HEK293 (cell line): ENCODE measurements around the gene FBXL7.

ENCODE experiments used
- CTCF ChIA-PET: fragments of 350-600 bp; formaldehyde crosslinking; extraction: SDS; loops from one replicate; lab custom pipeline; 2021; ENCODE audit warnings: antibody characterized with exemption; lab: Yijun Ruan, JAX
- POLR2A ChIA-PET: fragments of 300-600 bp; formaldehyde crosslinking; extraction: SDS; loops from one replicate; lab custom pipeline; 2020; ENCODE audit warnings: antibody characterized with exemption, inconsistent platforms; lab: Yijun Ruan, JAX
- H3K27ac ChIP-seq: fragments of 200-500 bp; sonication (Bioruptor generic); 2 replicates; pipeline ENCODE4 v1.5.1; 2014; ENCODE audit warnings: low read depth, low read length, control low read depth, inconsistent platforms; ENCODE audit errors: extremely low read depth
- H3K36me3 ChIP-seq, 2 experiments: fragments of 200-500 bp in 1 of 2; sonication (Bioruptor generic) in 1 of 2; 1 replicate in 1 of 2; 2 replicates in 1 of 2; pipeline ENCODE4 v1.5.1; 2014 to 2017; ENCODE audit warnings: inconsistent platforms in 2 of 2, low read length in 2 of 2; ENCODE audit not compliant: control insufficient read depth in 2 of 2, insufficient read depth in 1 of 2
- H3K4me1 ChIP-seq: fragments of 200-500 bp; sonication (Bioruptor generic); 2 replicates; pipeline ENCODE4 v1.5.1; 2014; ENCODE audit warnings: mild to moderate bottlenecking, low read length, inconsistent platforms; ENCODE audit not compliant: control insufficient read depth, insufficient read depth
- H3K4me3 ChIP-seq: 2 replicates; pipeline ENCODE4 v1.5.1; 2011; ENCODE audit warnings: low read depth, mild to moderate bottlenecking, control low read depth, low read length, moderate library complexity
- H3K9me3 ChIP-seq: fragments of 200-500 bp; sonication (Bioruptor generic); 2 replicates; pipeline ENCODE4 v1.5.1; 2014; ENCODE audit warnings: low read depth, low read length, inconsistent platforms; ENCODE audit not compliant: control insufficient read depth, insufficient read depth
- ZBTB44 ChIP-seq: fragments of 450-650 bp; IDR thresholded peaks from 2 replicates; pipeline ENCODE4 v1.5.1; 2018; ENCODE audit warnings: missing biosample characterization, mild to moderate bottlenecking, missing genetic modification characterization
- ZBTB48 ChIP-seq: fragments of 450-650 bp; formaldehyde crosslinking; IDR thresholded peaks from 2 replicates; pipeline ENCODE4 v1.5.1; 2016; ENCODE audit warnings: missing biosample characterization, missing genetic modification characterization
- ZEB2 ChIP-seq: fragments of 450-650 bp; formaldehyde crosslinking; IDR thresholded peaks from 2 replicates; pipeline ENCODE4 v1.5.1; 2016; ENCODE audit warnings: missing biosample characterization, missing genetic modification characterization
- ZFP3 ChIP-seq: fragments of 450-650 bp; formaldehyde crosslinking; IDR thresholded peaks from 2 replicates; pipeline ENCODE4 v1.5.1; 2016; ENCODE audit warnings: low read depth, missing biosample characterization, missing genetic modification characterization
- ZNF184 ChIP-seq: fragments of 450-650 bp; IDR thresholded peaks from 2 replicates; pipeline ENCODE4 v1.5.1; 2018; ENCODE audit warnings: missing biosample characterization, mild to moderate bottlenecking, missing genetic modification characterization
- ZNF23 ChIP-seq: fragments of 450-650 bp; formaldehyde crosslinking; IDR thresholded peaks from 2 replicates; pipeline ENCODE4 v1.5.1; 2016; ENCODE audit warnings: missing biosample characterization, missing genetic modification characterization, borderline replicate concordance
- ZNF274 ChIP-seq, 2 experiments: fragments of 200-500 bp in 1 of 2; fragments of 450-650 bp in 1 of 2; sonication (Bioruptor generic) in 1 of 2; formaldehyde crosslinking in 1 of 2; IDR thresholded peaks; 2 replicates each; pipeline versions ENCODE4 v1.5.1 to v1.6.1; 2014 to 2016; ENCODE audit warnings: borderline replicate concordance in 1 of 2, inconsistent platforms in 1 of 2, low read length in 1 of 2, missing biosample characterization in 1 of 2, missing genetic modification characterization in 1 of 2
- ZNF37A ChIP-seq: fragments of 450-650 bp; IDR thresholded peaks from 2 replicates; pipeline ENCODE4 v1.5.1; 2018; ENCODE audit warnings: missing biosample characterization, missing genetic modification characterization
- ZNF548 ChIP-seq: fragments of 450-650 bp; formaldehyde crosslinking; IDR thresholded peaks from 2 replicates; pipeline ENCODE4 v1.5.1; 2016; ENCODE audit warnings: missing biosample characterization, missing genetic modification characterization
- ZNF555 ChIP-seq: fragments of 450-650 bp; formaldehyde crosslinking; conservative IDR thresholded peaks from 2 replicates; pipeline ENCODE4 v1.5.1; 2017; ENCODE audit warnings: missing biosample characterization, mild to moderate bottlenecking, missing genetic modification characterization, inconsistent platforms
- ZNF558 ChIP-seq: fragments of 450-650 bp; formaldehyde crosslinking; IDR thresholded peaks from 2 replicates; pipeline ENCODE4 v1.5.1; 2016; ENCODE audit warnings: missing biosample characterization, missing genetic modification characterization
- TF ChIP-seq, protein P1 (sequence below): fragments of 450-650 bp; formaldehyde crosslinking; IDR thresholded peaks from 2 replicates; pipeline ENCODE4 v1.5.1; 2016; ENCODE audit warnings: missing biosample characterization, missing genetic modification characterization
- TF ChIP-seq, protein P2 (sequence below): fragments of 450-650 bp; formaldehyde crosslinking; IDR thresholded peaks from 2 replicates; pipeline ENCODE4 v1.5.1; 2017; ENCODE audit warnings: missing biosample characterization, missing genetic modification characterization
- TF ChIP-seq, protein P3 (sequence below): fragments of 450-650 bp; formaldehyde crosslinking; IDR thresholded peaks from 2 replicates; pipeline ENCODE4 v1.5.1; 2016; ENCODE audit warnings: missing biosample characterization, missing genetic modification characterization
- TF ChIP-seq, protein P4 (sequence below): fragments of 450-650 bp; formaldehyde crosslinking; IDR thresholded peaks from 2 replicates; pipeline ENCODE4 v1.5.1; 2017; ENCODE audit warnings: missing biosample characterization, missing genetic modification characterization
- TF ChIP-seq, protein P5 (sequence below): fragments of 450-650 bp; formaldehyde crosslinking; IDR thresholded peaks from 2 replicates; pipeline ENCODE4 v1.5.1; 2016; ENCODE audit warnings: missing biosample characterization, missing genetic modification characterization
- TF ChIP-seq, protein P6 (sequence below): fragments of 450-650 bp; formaldehyde crosslinking; IDR thresholded peaks from 2 replicates; pipeline ENCODE4 v1.5.1; 2017; ENCODE audit warnings: missing biosample characterization, missing genetic modification characterization
- TF ChIP-seq, protein P7 (sequence below): sonication (generic); formaldehyde crosslinking; IDR thresholded peaks from 2 replicates; pipeline ENCODE4 v1.8.1; 2022; ENCODE audit warnings: mild to moderate bottlenecking, moderate library complexity, missing genetic modification reagents

FBXL7 gene

GRCh38 chr5:15703901-15704300 is 203.9 kb downstream of the FBXL7 start:
- Histone ChIP-seq H3K4me3 (no peak overlapping the region), H3K27ac (no peak overlapping the region), H3K36me3 (no peaks in the 10 kb centered on the region), H3K9me3 (no peaks in the 10 kb centered on the region), H3K4me1 (no peaks in the 10 kb centered on the region)
- TF ChIP-seq, protein P1, sequence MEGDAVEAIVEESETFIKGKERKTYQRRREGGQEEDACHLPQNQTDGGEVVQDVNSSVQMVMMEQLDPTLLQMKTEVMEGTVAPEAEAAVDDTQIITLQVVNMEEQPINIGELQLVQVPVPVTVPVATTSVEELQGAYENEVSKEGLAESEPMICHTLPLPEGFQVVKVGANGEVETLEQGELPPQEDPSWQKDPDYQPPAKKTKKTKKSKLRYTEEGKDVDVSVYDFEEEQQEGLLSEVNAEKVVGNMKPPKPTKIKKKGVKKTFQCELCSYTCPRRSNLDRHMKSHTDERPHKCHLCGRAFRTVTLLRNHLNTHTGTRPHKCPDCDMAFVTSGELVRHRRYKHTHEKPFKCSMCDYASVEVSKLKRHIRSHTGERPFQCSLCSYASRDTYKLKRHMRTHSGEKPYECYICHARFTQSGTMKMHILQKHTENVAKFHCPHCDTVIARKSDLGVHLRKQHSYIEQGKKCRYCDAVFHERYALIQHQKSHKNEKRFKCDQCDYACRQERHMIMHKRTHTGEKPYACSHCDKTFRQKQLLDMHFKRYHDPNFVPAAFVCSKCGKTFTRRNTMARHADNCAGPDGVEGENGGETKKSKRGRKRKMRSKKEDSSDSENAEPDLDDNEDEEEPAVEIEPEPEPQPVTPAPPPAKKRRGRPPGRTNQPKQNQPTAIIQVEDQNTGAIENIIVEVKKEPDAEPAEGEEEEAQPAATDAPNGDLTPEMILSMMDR: no peak
- TF ChIP-seq, protein P2, sequence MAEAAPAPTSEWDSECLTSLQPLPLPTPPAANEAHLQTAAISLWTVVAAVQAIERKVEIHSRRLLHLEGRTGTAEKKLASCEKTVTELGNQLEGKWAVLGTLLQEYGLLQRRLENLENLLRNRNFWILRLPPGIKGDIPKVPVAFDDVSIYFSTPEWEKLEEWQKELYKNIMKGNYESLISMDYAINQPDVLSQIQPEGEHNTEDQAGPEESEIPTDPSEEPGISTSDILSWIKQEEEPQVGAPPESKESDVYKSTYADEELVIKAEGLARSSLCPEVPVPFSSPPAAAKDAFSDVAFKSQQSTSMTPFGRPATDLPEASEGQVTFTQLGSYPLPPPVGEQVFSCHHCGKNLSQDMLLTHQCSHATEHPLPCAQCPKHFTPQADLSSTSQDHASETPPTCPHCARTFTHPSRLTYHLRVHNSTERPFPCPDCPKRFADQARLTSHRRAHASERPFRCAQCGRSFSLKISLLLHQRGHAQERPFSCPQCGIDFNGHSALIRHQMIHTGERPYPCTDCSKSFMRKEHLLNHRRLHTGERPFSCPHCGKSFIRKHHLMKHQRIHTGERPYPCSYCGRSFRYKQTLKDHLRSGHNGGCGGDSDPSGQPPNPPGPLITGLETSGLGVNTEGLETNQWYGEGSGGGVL (tag by site-specific recombination): no peak
- TF ChIP-seq ZEB2 (tag by site-specific recombination) (no peak), ZNF37A (tag by site-specific recombination) (no peak), ZFP3 (no peak)
- ChIA-PET POLR2A (no interaction called here), CTCF (no interaction called here)

DNA sequence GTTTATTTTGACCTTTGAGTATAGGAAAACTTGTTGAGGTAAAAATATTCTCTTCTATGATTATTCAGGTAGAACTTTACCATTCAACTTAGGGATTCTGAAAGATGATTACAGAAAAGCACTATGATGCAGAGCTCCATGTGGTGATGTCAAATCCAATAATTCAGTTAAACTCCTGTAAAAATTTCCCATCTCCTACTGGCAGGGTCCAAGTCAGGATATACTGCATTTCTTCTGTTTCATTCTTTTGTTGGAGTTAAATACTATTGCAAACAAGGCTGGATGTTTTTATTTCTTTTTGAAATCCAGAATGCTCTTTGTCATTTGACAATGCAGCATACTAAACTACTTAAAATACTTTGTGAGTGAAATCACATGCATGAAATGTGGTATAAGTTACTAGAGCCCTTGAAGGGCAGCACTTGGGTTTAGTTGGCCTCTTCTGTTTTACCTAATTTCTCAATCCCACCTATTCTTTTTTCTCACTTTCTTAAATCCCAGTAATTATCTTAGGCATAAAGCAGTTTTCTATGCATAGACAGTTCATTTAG is 204.5 kb downstream of the FBXL7 start:
- Histone ChIP-seq H3K36me3 (no peaks in the 10 kb centered on the region), H3K27ac (no peak overlapping the region), H3K4me3 (no peak overlapping the region), H3K4me1 (no peaks in the 10 kb centered on the region), H3K9me3 (no peaks in the 10 kb centered on the region)
- POLR2A ChIA-PET: no interaction called here
- CTCF ChIA-PET: interaction anchor here (0.6 to 0.7 kb wide), 2 partner anchors 118 to 289 kb away, joined by 3 to 5 read pairs; no protein-coding TSS in a partner anchor
- TF ChIP-seq ZNF274 (IDR thresholded peaks at IDR 0.05; ENCODE audit: low read length) (no peak), ZNF274 (tag by site-specific recombination; IDR thresholded peaks at IDR 0.05; ENCODE audit: borderline replicate concordance) (no peak), ZNF23 (tag by site-specific recombination) (no peak), ZNF558 (tag by site-specific recombination) (no peak), ZNF555 (tag by site-specific recombination) (no peak), ZBTB48 (tag by site-specific recombination) (no peak), ZBTB44 (tag by site-specific recombination) (no peak), ZNF548 (tag by site-specific recombination) (no peak), ZNF184 (no peak)
- TF ChIP-seq, protein P3, sequence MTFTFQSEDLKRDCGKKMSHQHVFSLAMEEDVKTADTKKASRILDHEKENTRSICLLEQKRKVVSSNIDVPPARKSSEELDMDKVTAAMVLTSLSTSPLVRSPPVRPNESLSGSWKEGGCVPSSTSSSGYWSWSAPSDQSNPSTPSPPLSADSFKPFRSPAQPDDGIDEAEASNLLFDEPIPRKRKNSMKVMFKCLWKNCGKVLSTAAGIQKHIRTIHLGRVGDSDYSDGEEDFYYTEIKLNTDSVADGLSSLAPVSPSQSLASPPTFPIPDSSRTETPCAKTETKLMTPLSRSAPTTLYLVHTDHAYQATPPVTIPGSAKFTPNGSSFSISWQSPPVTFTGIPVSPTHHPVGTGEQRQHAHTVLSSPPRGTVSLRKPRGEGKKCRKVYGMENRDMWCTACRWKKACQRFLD (tag by site-specific recombination): no peak
- TF ChIP-seq, protein P4, sequence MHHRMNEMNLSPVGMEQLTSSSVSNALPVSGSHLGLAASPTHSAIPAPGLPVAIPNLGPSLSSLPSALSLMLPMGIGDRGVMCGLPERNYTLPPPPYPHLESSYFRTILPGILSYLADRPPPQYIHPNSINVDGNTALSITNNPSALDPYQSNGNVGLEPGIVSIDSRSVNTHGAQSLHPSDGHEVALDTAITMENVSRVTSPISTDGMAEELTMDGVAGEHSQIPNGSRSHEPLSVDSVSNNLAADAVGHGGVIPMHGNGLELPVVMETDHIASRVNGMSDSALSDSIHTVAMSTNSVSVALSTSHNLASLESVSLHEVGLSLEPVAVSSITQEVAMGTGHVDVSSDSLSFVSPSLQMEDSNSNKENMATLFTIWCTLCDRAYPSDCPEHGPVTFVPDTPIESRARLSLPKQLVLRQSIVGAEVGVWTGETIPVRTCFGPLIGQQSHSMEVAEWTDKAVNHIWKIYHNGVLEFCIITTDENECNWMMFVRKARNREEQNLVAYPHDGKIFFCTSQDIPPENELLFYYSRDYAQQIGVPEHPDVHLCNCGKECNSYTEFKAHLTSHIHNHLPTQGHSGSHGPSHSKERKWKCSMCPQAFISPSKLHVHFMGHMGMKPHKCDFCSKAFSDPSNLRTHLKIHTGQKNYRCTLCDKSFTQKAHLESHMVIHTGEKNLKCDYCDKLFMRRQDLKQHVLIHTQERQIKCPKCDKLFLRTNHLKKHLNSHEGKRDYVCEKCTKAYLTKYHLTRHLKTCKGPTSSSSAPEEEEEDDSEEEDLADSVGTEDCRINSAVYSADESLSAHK: no peak
- TF ChIP-seq, protein P5, sequence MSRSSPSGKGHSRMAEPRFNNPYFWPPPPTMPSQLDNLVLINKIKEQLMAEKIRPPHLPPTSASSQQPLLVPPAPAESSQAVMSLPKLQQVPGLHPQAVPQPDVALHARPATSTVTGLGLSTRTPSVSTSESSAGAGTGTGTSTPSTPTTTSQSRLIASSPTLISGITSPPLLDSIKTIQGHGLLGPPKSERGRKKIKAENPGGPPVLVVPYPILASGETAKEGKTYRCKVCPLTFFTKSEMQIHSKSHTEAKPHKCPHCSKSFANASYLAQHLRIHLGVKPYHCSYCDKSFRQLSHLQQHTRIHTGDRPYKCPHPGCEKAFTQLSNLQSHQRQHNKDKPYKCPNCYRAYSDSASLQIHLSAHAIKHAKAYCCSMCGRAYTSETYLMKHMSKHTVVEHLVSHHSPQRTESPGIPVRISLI (tag by site-specific recombination): no peak
- TF ChIP-seq, protein P6, sequence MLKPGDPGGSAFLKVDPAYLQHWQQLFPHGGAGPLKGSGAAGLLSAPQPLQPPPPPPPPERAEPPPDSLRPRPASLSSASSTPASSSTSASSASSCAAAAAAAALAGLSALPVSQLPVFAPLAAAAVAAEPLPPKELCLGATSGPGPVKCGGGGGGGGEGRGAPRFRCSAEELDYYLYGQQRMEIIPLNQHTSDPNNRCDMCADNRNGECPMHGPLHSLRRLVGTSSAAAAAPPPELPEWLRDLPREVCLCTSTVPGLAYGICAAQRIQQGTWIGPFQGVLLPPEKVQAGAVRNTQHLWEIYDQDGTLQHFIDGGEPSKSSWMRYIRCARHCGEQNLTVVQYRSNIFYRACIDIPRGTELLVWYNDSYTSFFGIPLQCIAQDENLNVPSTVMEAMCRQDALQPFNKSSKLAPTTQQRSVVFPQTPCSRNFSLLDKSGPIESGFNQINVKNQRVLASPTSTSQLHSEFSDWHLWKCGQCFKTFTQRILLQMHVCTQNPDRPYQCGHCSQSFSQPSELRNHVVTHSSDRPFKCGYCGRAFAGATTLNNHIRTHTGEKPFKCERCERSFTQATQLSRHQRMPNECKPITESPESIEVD (tag by site-specific recombination): no peak
- TF ChIP-seq, protein P7, sequence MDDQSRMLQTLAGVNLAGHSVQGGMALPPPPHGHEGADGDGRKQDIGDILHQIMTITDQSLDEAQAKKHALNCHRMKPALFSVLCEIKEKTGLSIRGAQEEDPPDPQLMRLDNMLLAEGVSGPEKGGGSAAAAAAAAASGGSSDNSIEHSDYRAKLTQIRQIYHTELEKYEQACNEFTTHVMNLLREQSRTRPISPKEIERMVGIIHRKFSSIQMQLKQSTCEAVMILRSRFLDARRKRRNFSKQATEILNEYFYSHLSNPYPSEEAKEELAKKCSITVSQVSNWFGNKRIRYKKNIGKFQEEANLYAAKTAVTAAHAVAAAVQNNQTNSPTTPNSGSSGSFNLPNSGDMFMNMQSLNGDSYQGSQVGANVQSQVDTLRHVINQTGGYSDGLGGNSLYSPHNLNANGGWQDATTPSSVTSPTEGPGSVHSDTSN (CRISPR knock-in tag): no peak
